SH-SY5Y (cell line): ENCODE data around the gene ITGA2.

ENCODE experiments used
- GATA2 ChIP-seq: IDR thresholded peaks from 2 replicates; pipeline ENCODE4 v1.6.1; 2011; ENCODE audit warnings: mild to moderate bottlenecking, low read depth, low read length
- GATA3 ChIP-seq: IDR thresholded peaks from 2 replicates; pipeline ENCODE4 v1.6.1; 2011; ENCODE audit warnings: low read depth, mild to moderate bottlenecking, low read length, moderate library complexity

GRCh38 chr5:53090229-53090628 is 101.1 kb downstream of the ITGA2 start:
- no peak for TF ChIP-seq GATA2
- TF ChIP-seq GATA3 = no peak
